MG63 (cell line): ENCODE results near the gene DCDC1. TPM values are rescaled to one million over a fixed set of nuclear protein-coding genes. Genes with fewer than 3 reads are reported as not detected.
"Not testable (repeated sequence)": the region's sequence is repeated elsewhere in the genome, so short reads cannot be mapped to it uniquely, and the experiment has no call there.

ENCODE experiments used
- DNase-seq: peaks from one replicate; pipeline ENCODE4 v3.0.0-alpha.2; 2020
- H3K27me3 ChIP-seq: fragments of 250-450 bp; sonication (Bioruptor Pico); 2 replicates; pipeline ENCODE4 v1.5.1; 2020; ENCODE audit warnings: mild to moderate bottlenecking, moderate library complexity
- H3K36me3 ChIP-seq: fragments of 250-450 bp; sonication (Bioruptor Pico); 2 replicates; pipeline ENCODE4 v1.5.1; 2020; ENCODE audit warnings: mild to moderate bottlenecking, moderate library complexity
- H3K4me3 ChIP-seq: fragments of 250-450 bp; sonication (Bioruptor Pico); 2 replicates; pipeline ENCODE4 v1.5.1; 2020; ENCODE audit warnings: mild to moderate bottlenecking, moderate library complexity
- H3K9me3 ChIP-seq: fragments of 250-450 bp; sonication (Bioruptor Pico); 2 replicates; pipeline ENCODE4 v1.5.1; 2020; ENCODE audit warnings: mild to moderate bottlenecking, moderate library complexity
- total RNA-seq: library from RNA; depleted of rRNA; stranded (reverse); fragments of >200 nt; shearing (Covaris generic); gene quantifications from 2 replicates; pipeline ENCODE4 v1.2.3, GENCODE V29; 2014; ENCODE audit warnings: low replicate concordance

Gene DCDC1
- total RNA-seq, 1 experiment from 2014 or later, result 0.36 TPM

GRCh38 chr11:31340903-31341572 lies 28.5 kb downstream of the DCDC1 start:
- DNase-seq, result no peak
- H3K27me3 ChIP-seq, result no peaks in the 10 kb centered on the region

DNA sequence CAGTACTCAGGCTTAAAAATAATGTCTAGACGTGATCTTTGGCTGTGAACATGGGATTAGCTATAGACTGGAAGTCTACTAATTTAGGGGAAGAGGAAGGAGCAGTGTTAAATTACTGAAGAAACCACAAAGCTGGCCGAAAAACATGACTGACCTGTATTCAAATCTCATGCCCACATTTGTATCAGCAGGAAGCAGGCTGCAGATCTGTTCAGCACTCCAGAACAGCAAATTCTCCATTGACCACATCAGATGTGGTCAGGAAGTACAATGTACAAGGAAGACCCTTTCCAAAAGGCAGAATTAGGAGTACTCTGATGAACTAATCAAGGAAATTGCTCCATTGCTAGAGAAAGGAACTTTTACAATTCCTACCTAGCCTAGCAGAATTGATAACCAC lies 31.7 kb downstream of the DCDC1 start:
- Histone ChIP-seq H3K9me3 (no peaks in the 10 kb centered on the region), H3K36me3 (no peaks in the 10 kb centered on the region), H3K4me3 (no peak overlapping the region), H3K27me3 (no peaks in the 10 kb centered on the region)
- DNase-seq, result no peak

More at GRCh38 chr11:31340903-31341572, 28.5 kb downstream of the DCDC1 start:
- Histone ChIP-seq H3K4me3 (no peak overlapping the region), H3K36me3 (no peaks in the 10 kb centered on the region), H3K9me3 (no peaks in the 10 kb centered on the region)

DNA sequence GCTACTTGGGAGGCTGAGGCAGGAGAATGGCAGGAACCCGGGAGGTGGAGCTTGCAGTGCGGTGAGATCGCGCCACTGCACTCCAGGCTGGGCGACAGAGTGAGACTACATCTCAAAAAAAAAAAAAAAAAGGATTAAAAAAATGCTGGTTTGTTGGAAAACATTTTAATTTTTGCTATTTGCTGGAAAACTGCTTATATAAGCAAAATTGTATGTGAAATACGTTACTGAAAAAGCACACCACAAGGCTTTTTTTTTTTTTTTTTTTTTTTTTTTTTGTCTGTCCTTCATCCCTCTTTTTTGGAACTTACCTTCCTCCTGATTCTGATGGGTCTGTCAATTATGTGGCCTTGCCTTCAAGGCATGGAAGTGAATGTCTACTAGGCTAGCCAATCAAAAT lies 40.8 kb downstream of the DCDC1 start:
- H3K36me3 ChIP-seq, result no peaks in the 10 kb centered on the region
- H3K27me3 ChIP-seq, result no peaks in the 10 kb centered on the region
- no peaks in the 10 kb centered on the region for H3K9me3 ChIP-seq
- H3K4me3 ChIP-seq, result no peak overlapping the region
- DNase-seq, result no peak

- Histone ChIP-seq H3K27me3 (no peaks in the 10 kb centered on the region), H3K9me3 (no peaks in the 10 kb centered on the region), H3K4me3 (no peak overlapping the region), H3K36me3 (no peaks in the 10 kb centered on the region)
- DNase-seq, result no peak
Measured at GRCh38 chr11:31327417-31327816, 42.1 kb downstream of the DCDC1 start.

DNA sequence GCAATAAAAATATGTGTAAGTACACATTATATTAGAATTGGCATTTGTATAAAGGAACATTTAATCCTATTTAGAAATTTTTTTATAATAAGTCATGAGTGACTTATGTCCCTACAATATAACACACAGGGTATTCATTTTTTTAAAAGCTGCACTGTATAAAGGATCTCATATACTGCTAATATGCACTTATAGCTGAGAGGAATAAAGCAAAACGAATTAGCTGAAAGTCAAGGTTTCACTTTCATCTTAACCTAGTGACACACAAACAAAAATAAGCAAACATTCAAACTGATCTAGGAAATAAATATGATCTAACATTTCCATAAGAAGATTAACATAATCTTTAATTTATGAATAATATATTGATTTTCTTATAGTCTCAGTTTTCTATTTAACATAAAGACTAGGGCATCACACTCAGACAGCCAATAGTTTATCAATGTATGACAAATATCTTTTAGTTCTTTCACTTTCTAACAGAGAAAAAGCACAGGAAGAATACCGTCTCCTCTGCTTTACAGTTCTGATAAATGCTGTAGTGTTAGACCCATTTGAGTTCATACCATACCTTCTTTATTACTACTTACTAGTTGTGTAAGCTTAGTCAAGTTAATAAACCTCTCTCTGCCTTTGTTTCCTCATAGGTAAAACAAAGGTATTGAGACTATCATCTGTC lies 42.9 kb downstream of the DCDC1 start:
- H3K9me3 ChIP-seq, result no peaks in the 10 kb centered on the region
- no peak for DNase-seq
- no peaks in the 10 kb centered on the region for H3K36me3 ChIP-seq
- no peaks in the 10 kb centered on the region for H3K27me3 ChIP-seq
- no peak overlapping the region for H3K4me3 ChIP-seq

DNA sequence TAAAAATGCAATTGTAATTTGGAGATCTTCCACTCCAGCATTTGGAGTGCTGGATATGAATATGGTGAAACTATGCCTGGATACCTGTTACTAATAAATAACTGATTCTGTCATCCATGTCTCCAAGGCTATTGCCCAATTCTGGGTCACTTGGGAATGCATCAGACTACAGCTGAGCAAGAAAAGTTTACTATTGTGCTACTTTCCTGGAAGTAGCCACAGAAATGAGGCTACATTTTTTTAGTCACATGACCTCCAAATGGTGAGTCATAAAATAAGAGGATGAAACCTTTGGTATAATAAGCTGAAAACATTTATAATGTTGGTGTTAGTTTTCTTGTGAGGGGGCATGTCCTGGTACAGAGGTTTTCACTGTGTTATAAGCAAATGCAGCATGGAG lies 44.4 kb downstream of the DCDC1 start:
- no peaks in the 10 kb centered on the region for H3K9me3 ChIP-seq
- H3K27me3 ChIP-seq, result no peaks in the 10 kb centered on the region
- no peak overlapping the region for H3K4me3 ChIP-seq
- DNase-seq, result peak; percentile 2
- no peaks in the 10 kb centered on the region for H3K36me3 ChIP-seq

DNA sequence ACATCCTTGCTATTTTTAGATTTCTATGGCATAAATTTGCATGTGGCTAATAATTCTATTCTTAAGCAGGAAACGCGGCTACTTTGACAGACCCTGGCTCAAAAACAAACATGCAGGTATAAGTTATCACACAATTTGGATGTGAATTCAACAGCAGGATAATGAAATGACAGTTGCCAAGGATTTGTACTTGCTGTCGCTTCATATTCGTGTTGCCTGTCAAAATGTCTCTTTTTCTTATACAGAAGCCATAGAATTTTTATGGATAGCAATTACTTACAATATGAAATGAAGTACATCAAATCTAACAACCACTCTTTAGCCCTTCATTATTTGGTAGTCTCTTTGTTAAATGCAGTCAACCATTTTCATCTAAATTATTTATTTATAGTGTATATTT lies 46.4 kb downstream of the DCDC1 start:
- Histone ChIP-seq H3K27me3 (no peaks in the 10 kb centered on the region), H3K4me3 (no peak overlapping the region), H3K36me3 (no peaks in the 10 kb centered on the region), H3K9me3 (no peaks in the 10 kb centered on the region)
- no peak for DNase-seq

- not testable (repeated sequence) for DNase-seq, H3K27me3 ChIP-seq, H3K4me3 ChIP-seq, H3K9me3 ChIP-seq, H3K36me3 ChIP-seq
Measured at GRCh38 chr11:31321494-31321893, 48.0 kb downstream of the DCDC1 start.

- Histone ChIP-seq H3K27me3 (no peaks in the 10 kb centered on the region), H3K36me3 (no peaks in the 10 kb centered on the region), H3K9me3 (no peaks in the 10 kb centered on the region), H3K4me3 (no peak overlapping the region)
- DNase-seq, result no peak
Measured at GRCh38 chr11:31303644-31304180, 65.8 kb downstream of the DCDC1 start.

DNA sequence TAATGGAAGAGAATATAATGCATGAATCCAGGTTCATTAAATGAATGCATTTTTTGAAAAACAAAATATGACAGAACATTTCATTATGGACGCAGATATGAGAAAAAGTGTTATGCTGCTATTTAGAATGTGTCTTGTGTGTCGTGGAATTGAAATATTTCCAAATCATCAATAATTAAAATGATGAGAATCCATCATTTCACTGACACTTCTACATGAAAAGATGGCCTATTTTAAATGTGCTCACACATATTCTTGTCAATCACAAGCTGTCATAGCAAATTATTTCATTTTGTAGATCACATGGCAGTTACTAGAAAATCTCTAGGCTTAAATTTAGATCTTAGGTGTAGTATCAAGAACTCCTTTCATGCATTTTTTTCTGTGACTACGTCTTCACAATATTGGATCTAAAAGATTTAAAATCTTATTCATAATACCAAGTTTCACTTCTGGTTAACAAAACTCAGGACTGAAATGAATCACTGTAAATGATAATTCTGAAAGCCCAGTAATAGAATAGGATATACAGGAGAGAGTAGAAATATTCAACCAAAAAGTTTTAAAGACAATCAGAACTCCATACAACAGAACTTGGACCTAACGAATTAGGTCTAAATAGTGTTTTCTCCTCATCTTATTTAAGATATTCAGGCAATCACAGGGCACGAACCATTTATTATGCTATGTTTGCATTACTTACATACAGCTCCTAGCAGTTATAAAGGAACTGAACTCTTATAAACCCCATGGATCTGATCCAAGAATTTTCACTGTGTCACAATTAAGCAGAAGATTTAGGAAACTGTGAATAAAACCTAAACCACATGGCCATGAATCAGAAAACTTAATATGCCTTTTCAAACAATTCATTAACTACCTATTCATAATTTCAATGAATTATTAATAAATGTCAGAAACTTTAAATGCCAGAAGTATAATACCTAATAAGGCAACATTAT lies 67.7 kb downstream of the DCDC1 start:
- no peaks in the 10 kb centered on the region for H3K27me3 ChIP-seq
- no peak for DNase-seq
- no peaks in the 10 kb centered on the region for H3K9me3 ChIP-seq
- no peaks in the 10 kb centered on the region for H3K36me3 ChIP-seq
- H3K4me3 ChIP-seq, result no peak overlapping the region

DNA sequence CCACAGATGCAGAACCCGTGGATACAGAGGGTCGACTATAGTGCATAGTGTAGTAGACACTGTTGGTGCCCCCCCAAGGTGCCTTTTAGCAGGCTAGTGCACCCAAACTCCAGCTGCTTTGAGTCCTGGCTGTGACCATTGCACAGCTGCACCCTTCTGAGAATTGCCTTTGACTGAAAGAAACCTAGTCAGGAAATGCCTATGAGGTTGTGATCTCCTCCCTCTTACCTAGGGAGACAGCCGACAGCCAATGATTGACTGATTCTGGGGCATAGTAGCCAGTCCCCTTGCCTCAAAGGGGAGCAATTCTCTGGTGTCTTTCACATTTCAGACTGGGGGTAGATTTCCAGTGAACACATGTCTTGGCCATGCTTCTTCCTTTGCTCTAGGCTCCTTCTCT lies 74.2 kb downstream of the DCDC1 start:
- H3K9me3 ChIP-seq, result no peaks in the 10 kb centered on the region
- no peak overlapping the region for H3K4me3 ChIP-seq

GRCh38 chr11:31273527-31273926 lies 96.0 kb downstream of the DCDC1 start:
- H3K27me3 ChIP-seq, DNase-seq, H3K36me3 ChIP-seq, H3K4me3 ChIP-seq, H3K9me3 ChIP-seq: not testable (repeated sequence)

More for the DNA sequence above, 74.2 kb downstream of the DCDC1 start:
- no peak for DNase-seq
- Histone ChIP-seq H3K36me3 (no peaks in the 10 kb centered on the region), H3K27me3 (no peaks in the 10 kb centered on the region)

DNA sequence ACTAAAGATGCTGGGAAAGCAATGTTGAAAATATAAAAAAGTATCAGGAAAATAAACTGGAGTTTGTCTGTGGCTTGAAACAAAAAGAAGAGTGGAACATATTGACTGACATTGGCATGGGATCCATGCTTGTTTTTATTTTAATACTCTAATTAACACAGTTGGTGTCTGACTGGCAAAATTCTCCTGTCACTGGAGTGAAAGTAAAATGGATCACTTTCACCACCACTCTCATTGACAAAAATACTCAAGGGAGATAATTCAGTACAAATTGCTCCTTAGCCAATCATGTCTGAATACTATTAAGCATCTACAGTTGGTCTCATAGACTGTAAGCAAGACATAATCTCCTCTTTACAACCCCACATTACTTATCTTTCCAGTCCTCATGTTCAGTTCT lies 101.8 kb downstream of the DCDC1 start:
- no peak overlapping the region for H3K4me3 ChIP-seq
- no peaks in the 10 kb centered on the region for H3K27me3 ChIP-seq
- H3K9me3 ChIP-seq, result no peaks in the 10 kb centered on the region
- no peak for DNase-seq
- no peaks in the 10 kb centered on the region for H3K36me3 ChIP-seq

DNA sequence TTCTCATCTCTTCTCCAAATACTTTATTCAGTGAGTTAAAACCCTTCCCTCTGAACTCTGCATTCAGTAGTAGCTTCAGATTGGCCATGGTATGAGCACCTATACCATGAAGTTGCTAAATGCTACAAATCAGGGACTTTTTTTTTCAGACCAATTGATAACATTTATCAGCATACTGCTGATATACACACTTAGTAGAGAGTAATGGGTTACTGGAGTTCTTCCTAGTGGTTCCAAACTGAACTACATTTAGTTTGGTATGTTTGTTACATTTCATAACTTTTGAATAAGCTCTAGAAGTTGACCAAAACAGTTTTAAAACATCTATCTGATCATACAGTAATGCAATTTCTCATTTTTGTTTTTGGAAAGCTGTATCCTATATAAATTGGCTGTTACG lies 104.7 kb downstream of the DCDC1 start:
- H3K9me3 ChIP-seq, result no peaks in the 10 kb centered on the region
- no peaks in the 10 kb centered on the region for H3K36me3 ChIP-seq
- H3K4me3 ChIP-seq, result no peak overlapping the region
- H3K27me3 ChIP-seq, result no peaks in the 10 kb centered on the region
- DNase-seq, result no peak

- no peaks in the 10 kb centered on the region for H3K9me3 ChIP-seq
- H3K4me3 ChIP-seq, result no peak overlapping the region
- H3K27me3 ChIP-seq, result no peaks in the 10 kb centered on the region
- no peaks in the 10 kb centered on the region for H3K36me3 ChIP-seq
- no peak for DNase-seq
Measured at GRCh38 chr11:31262761-31263160, 106.8 kb downstream of the DCDC1 start.

DNA sequence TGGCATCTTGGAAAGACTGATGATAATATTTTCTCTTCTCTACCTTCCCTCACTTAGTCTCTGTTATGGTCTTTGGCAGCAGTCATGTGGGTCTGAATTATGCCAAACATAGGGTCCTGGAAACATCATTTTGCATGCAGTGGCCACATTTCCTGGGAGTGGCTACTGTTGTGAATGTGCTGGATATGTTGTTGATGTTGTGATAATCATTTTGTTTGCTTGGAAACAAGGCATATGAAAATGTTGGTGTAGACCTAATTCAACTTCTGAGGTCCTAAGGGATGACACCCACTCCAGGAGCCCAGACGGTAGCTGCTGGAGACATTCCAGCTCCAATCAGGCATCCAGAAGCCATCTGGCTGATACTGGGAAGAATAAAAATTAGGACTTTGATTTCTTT lies 109.7 kb downstream of the DCDC1 start:
- H3K36me3 ChIP-seq, result no peaks in the 10 kb centered on the region
- H3K27me3 ChIP-seq, result no peaks in the 10 kb centered on the region
- H3K9me3 ChIP-seq, result no peaks in the 10 kb centered on the region
- DNase-seq, result no peak
- H3K4me3 ChIP-seq, result no peak overlapping the region

GRCh38 chr11:31254415-31254814 lies 115.1 kb downstream of the DCDC1 start:
- Histone ChIP-seq H3K4me3 (no peak overlapping the region), H3K9me3 (no peaks in the 10 kb centered on the region), H3K36me3 (no peaks in the 10 kb centered on the region), H3K27me3 (no peaks in the 10 kb centered on the region)
- no peak for DNase-seq
